ENCODE data around the gene TBC1D4.

Gene TBC1D4

DNA sequence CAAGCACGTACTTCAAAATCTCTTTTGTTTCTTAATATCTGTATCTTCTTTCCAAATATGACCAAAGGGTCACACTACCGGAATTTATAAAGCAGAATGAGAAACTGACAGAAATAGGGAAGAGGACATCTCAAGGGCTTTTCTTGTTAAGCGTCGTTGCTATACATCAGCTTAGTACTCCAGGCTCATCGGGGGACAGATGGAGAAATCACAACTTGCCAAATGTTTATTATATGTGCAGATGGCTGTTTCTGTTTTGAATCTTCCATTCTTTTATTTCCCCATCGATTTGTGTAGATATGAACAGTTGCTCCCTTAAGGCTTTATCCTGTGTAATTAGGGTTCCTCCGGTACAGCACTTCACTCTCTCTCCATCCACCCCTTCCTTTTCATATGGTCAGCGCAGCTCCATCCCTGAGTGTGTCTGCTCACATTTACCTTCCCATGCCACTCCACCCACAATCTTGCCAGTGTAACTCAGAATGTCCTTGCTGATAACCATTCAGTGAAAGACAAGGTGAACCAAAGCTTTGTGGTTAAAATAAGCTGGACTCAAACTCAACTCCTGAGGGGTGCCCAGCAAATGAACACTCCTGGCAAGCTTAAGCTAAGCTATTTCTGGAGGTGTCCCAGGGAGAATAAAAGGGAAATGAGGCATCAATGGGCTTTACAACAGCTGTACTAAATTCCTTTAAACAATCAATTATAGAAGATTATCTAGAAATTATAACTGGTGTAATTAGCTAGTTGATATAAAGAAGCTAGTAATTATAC is 51.3 kb downstream of the TBC1D4 start:
- Histone ChIP-seq H3K9ac (ENCODE audit: low read depth, low read length) (no peak overlapping the region), H3K4me1 (ENCODE audit: insufficient read depth, low read length) (no peaks in the 10 kb centered on the region), H3K9me3 (ENCODE audit: insufficient read depth, low read depth, low read length) (no peaks in the 10 kb centered on the region), H3K27me3 (ENCODE audit: insufficient read depth, low read length) (no peaks in the 10 kb centered on the region), H3K36me3 (ENCODE audit: insufficient read depth, low read length) (no peaks in the 10 kb centered on the region), H3K27ac (ENCODE audit: low read depth, low read length) (no peak overlapping the region), H3K4me3 (ENCODE audit: low read length) (no peak overlapping the region)
- WGBS: 92% methylated on average over 8 of the region's 8 CpGs

GRCh38 chr13:75426421-75426820 is 55.5 kb downstream of the TBC1D4 start:
- H3K36me3 ChIP-seq (ENCODE audit: insufficient read depth, low read length): no peaks in the 10 kb centered on the region
- H3K27me3 ChIP-seq (ENCODE audit: insufficient read depth, low read length): no peaks in the 10 kb centered on the region
- no peaks in the 10 kb centered on the region for H3K9me3 ChIP-seq (ENCODE audit: insufficient read depth, low read depth, low read length)
- H3K27ac ChIP-seq (ENCODE audit: low read depth, low read length): no peak overlapping the region
- no peak overlapping the region for H3K4me3 ChIP-seq (ENCODE audit: low read length)
- H3K9ac ChIP-seq (ENCODE audit: low read depth, low read length): no peak overlapping the region
- no peaks in the 10 kb centered on the region for H3K4me1 ChIP-seq (ENCODE audit: insufficient read depth, low read length)

DNA sequence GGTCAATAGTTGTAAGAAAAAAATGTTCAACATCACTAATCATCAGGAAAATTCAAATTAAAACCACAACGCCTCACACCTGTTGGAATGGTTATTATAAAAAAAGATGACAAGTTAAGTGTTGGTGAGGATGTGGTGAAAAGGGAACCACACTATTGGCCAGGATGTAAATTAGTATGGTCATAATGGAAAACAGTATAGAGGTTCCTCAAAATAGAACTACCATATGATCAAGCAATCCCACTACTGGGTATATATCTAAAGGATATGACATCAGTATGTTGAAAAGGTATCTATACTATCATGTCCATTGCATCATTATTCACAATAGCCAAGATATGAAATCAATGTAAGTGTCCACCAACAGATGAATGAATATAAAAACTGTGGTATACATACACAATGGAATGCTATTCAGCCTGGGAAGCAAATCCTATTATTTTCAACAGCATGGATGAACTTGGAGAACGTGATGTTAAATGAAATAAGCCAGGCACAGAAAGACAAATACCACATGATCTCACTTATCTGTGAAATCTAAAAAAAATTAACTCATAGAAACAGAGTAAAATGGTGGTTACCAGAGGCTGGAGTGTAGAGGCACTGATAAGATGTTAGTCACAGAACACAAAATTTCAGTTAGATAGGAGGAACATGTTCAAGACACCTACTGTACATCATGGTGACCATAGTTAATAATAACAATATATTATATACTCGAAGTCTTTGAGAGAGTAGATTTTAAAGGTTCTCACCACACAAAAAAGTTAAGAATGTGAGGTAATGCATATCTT is 56.6 kb downstream of the TBC1D4 start:
- H3K4me3 ChIP-seq (ENCODE audit: low read length): no peak overlapping the region
- 95% methylated on average over 2 of the region's 3 CpGs for WGBS
- H3K36me3 ChIP-seq (ENCODE audit: insufficient read depth, low read length): no peaks in the 10 kb centered on the region
- no peak overlapping the region for H3K27ac ChIP-seq (ENCODE audit: low read depth, low read length)
- no peaks in the 10 kb centered on the region for H3K4me1 ChIP-seq (ENCODE audit: insufficient read depth, low read length)
- no peaks in the 10 kb centered on the region for H3K9me3 ChIP-seq (ENCODE audit: insufficient read depth, low read depth, low read length)
- H3K27me3 ChIP-seq (ENCODE audit: insufficient read depth, low read length): no peaks in the 10 kb centered on the region
- no peak overlapping the region for H3K9ac ChIP-seq (ENCODE audit: low read depth, low read length)

DNA sequence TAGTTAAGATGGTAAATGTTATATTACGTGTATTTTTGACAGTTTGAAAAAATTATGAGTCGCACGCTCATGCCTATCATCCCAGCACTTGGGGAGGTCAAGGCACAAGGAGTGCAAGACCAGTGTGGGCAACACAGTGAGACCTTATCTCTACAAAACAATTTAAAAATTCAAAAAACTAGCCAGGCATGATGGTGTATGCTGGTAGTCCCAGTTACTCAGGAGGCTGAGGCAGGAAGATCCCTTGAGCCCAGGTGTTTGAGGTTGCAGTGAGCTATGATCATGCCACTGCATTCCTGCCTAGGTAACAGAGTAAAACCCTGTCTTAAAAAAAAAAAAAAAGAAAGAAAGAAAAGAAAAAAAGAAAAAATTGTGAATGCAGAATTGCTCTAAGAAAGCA is 58.0 kb downstream of the TBC1D4 start:
- no peak overlapping the region for H3K4me3 ChIP-seq (ENCODE audit: low read length)
- H3K9me3 ChIP-seq (ENCODE audit: insufficient read depth, low read depth, low read length): no peaks in the 10 kb centered on the region
- no peaks in the 10 kb centered on the region for H3K27me3 ChIP-seq (ENCODE audit: insufficient read depth, low read length)
- no peak overlapping the region for H3K9ac ChIP-seq (ENCODE audit: low read depth, low read length)
- WGBS: 96% methylated on average over 3 of the region's 3 CpGs
- H3K4me1 ChIP-seq (ENCODE audit: insufficient read depth, low read length): no peaks in the 10 kb centered on the region
- no peak overlapping the region for H3K27ac ChIP-seq (ENCODE audit: low read depth, low read length)
- no peaks in the 10 kb centered on the region for H3K36me3 ChIP-seq (ENCODE audit: insufficient read depth, low read length)

DNA sequence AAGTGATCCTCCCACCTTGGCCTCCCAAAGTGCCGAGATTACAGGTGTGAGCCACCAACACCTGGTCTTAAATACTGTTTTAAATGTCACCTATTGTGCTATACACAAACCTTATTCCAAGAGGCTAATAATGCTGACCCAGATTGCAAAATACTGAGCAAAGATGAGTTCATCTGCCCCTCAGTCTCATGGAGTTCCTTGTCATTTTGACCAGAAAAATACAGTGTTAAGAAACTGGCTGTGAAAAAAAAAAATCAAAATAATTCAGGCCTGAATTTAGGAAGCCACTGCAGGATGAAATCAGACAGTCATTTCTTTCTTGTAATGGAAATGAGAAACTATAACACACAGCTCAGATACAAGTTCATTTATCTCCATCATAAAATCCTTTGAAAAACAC is 59.9 kb downstream of the TBC1D4 start:
- Histone ChIP-seq H3K4me3 (ENCODE audit: low read length) (no peak overlapping the region), H3K4me1 (ENCODE audit: insufficient read depth, low read length) (no peaks in the 10 kb centered on the region), H3K9me3 (ENCODE audit: insufficient read depth, low read depth, low read length) (no peaks in the 10 kb centered on the region), H3K27me3 (ENCODE audit: insufficient read depth, low read length) (no peaks in the 10 kb centered on the region), H3K27ac (ENCODE audit: low read depth, low read length) (no peak overlapping the region), H3K36me3 (ENCODE audit: insufficient read depth, low read length) (no peaks in the 10 kb centered on the region), H3K9ac (ENCODE audit: low read depth, low read length) (no peak overlapping the region)
- 93% methylated on average over 1 of the region's 1 CpG for WGBS

DNA sequence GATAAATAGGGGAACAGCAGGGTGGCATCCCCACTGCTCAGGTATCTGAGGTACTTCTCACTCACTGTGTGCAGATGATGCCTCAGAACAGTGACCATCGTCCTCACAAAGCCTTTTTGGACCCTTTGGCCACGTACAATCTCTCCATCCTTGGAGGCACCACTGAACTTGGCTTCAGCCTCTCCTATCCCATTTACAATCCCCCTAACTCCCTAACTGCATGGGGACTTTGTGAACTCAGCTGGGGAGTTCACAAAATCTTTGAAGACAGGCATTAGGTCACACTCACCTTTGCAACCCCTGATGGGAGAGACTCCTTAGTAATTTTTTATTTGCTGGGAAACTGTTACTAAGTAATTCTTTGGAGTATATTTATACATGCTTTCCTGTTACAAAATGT is 60.8 kb downstream of the TBC1D4 start:
- H3K9me3 ChIP-seq (ENCODE audit: insufficient read depth, low read depth, low read length): no peaks in the 10 kb centered on the region
- WGBS: 92% methylated on average over 2 of the region's 2 CpGs
- H3K27me3 ChIP-seq (ENCODE audit: insufficient read depth, low read length): no peaks in the 10 kb centered on the region
- peaks cover 5% of the 10 kb centered on the region for H3K4me1 ChIP-seq (ENCODE audit: insufficient read depth, low read length)
- H3K4me3 ChIP-seq (ENCODE audit: low read length): no peak overlapping the region
- H3K36me3 ChIP-seq (ENCODE audit: insufficient read depth, low read length): no peaks in the 10 kb centered on the region
- H3K27ac ChIP-seq (ENCODE audit: low read depth, low read length): no peak overlapping the region
- no peak overlapping the region for H3K9ac ChIP-seq (ENCODE audit: low read depth, low read length)

- Histone ChIP-seq H3K27me3 (ENCODE audit: insufficient read depth, low read length) (no peaks in the 10 kb centered on the region), H3K9ac (ENCODE audit: low read depth, low read length) (no peak overlapping the region), H3K4me1 (ENCODE audit: insufficient read depth, low read length) (peaks cover 5% of the 10 kb centered on the region), H3K4me3 (ENCODE audit: low read length) (no peak overlapping the region), H3K27ac (ENCODE audit: low read depth, low read length) (no peak overlapping the region), H3K36me3 (ENCODE audit: insufficient read depth, low read length) (no peaks in the 10 kb centered on the region), H3K9me3 (ENCODE audit: insufficient read depth, low read depth, low read length) (no peaks in the 10 kb centered on the region)
- WGBS: 96% methylated on average over 6 of the region's 7 CpGs
Measured at GRCh38 chr13:75419656-75420055, 62.3 kb downstream of the TBC1D4 start.

DNA sequence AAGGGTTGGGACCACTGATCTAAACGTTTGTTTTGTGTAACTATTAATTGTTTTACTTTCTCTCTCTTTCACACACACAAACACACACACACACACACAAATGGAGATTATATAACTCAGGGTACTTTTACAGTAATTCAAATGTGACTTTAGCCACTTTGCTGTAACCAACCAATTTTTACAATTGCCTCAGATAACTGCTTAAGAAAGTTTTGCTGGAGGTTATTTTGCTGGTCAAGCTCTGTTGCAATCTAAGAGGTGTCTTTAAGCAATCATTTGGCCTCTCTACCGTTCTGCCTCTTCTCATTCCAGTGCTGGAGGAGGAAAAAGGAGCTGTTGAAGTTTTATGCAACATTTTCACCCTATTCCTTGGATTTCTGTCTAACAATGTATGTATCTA is 63.0 kb downstream of the TBC1D4 start:
- no peaks in the 10 kb centered on the region for H3K9me3 ChIP-seq (ENCODE audit: insufficient read depth, low read depth, low read length)
- no peaks in the 10 kb centered on the region for H3K27me3 ChIP-seq (ENCODE audit: insufficient read depth, low read length)
- H3K9ac ChIP-seq (ENCODE audit: low read depth, low read length): no peak overlapping the region
- no peak overlapping the region for H3K4me3 ChIP-seq (ENCODE audit: low read length)
- H3K4me1 ChIP-seq (ENCODE audit: insufficient read depth, low read length): peaks cover 5% of the 10 kb centered on the region
- no peaks in the 10 kb centered on the region for H3K36me3 ChIP-seq (ENCODE audit: insufficient read depth, low read length)
- WGBS: 60% methylated on average over 1 of the region's 2 CpGs
- H3K27ac ChIP-seq (ENCODE audit: low read depth, low read length): no peak overlapping the region

- Histone ChIP-seq H3K27me3 (ENCODE audit: insufficient read depth, low read length) (no peaks in the 10 kb centered on the region), H3K36me3 (ENCODE audit: insufficient read depth, low read length) (no peaks in the 10 kb centered on the region), H3K9ac (ENCODE audit: low read depth, low read length) (no peak overlapping the region), H3K4me1 (ENCODE audit: insufficient read depth, low read length) (peaks cover 5% of the 10 kb centered on the region), H3K27ac (ENCODE audit: low read depth, low read length) (no peak overlapping the region), H3K9me3 (ENCODE audit: insufficient read depth, low read depth, low read length) (no peaks in the 10 kb centered on the region), H3K4me3 (ENCODE audit: low read length) (no peak overlapping the region)
- 94% methylated on average over 3 of the region's 3 CpGs for WGBS
Measured at GRCh38 chr13:75418186-75418843, 63.7 kb downstream of the TBC1D4 start.

DNA sequence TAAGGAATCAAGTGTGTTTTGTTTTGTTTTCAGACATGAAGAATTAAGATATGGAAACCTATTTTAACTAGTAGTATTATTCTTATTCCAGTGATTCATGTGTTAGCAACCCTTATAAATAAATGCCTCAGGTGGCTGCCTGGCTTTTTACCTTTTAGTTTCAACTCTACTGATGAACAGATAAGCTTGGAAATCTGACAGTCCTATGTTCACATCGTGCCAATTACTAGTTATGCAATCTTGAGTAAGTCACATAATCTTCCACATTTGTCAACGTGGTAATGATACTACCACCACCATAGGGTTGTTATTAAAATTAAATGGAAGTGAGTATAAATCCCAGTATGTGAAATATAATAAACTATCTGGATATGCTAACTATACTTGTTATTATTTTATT is 64.3 kb downstream of the TBC1D4 start:
- Histone ChIP-seq H3K36me3 (ENCODE audit: insufficient read depth, low read length) (no peaks in the 10 kb centered on the region), H3K9me3 (ENCODE audit: insufficient read depth, low read depth, low read length) (no peaks in the 10 kb centered on the region), H3K4me1 (ENCODE audit: insufficient read depth, low read length) (peaks cover 5% of the 10 kb centered on the region), H3K27ac (ENCODE audit: low read depth, low read length) (no peak overlapping the region), H3K9ac (ENCODE audit: low read depth, low read length) (no peak overlapping the region), H3K27me3 (ENCODE audit: insufficient read depth, low read length) (no peaks in the 10 kb centered on the region), H3K4me3 (ENCODE audit: low read length) (no peak overlapping the region)
- WGBS: 82% methylated on average over 1 of the region's 2 CpGs

DNA sequence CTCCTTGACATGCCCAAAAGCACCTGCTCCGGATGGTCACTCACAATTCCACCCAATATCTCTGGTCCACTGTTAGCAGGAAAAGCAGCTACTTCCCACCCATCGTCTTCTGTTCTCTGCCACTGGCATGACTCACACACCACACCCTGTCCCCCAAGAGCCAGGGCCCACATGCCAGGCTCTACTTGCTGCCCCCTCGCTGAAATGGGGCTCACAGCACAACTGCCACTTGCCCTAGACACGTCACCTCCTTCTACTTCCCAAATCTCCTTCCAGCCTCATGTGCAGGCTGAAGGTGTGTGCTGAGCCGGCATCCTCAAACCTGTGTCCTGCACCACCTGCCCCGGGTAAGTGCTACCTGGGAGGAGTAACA is 65.0 kb downstream of the TBC1D4 start:
- no peaks in the 10 kb centered on the region for H3K27me3 ChIP-seq (ENCODE audit: insufficient read depth, low read length)
- H3K9ac ChIP-seq (ENCODE audit: low read depth, low read length): no peak overlapping the region
- H3K36me3 ChIP-seq (ENCODE audit: insufficient read depth, low read length): no peaks in the 10 kb centered on the region
- H3K4me3 ChIP-seq (ENCODE audit: low read length): no peak overlapping the region
- no peak overlapping the region for H3K27ac ChIP-seq (ENCODE audit: low read depth, low read length)
- 93% methylated on average over 6 of the region's 6 CpGs for WGBS
- no peaks in the 10 kb centered on the region for H3K9me3 ChIP-seq (ENCODE audit: insufficient read depth, low read depth, low read length)
- H3K4me1 ChIP-seq (ENCODE audit: insufficient read depth, low read length): peaks cover 5% of the 10 kb centered on the region
